BJ (cell line): ENCODE data around the gene ANO1. TPM values are rescaled to one million over a fixed set of nuclear protein-coding genes. Genes with fewer than 3 reads are reported as not detected.

ENCODE experiments used
- CTCF ChIA-PET: fragments of 350-600 bp; formaldehyde crosslinking; extraction: SDS; loops from one replicate; lab custom pipeline; 2021; ENCODE audit warnings: antibody characterized with exemption, inconsistent platforms; lab: Yijun Ruan, JAX
- POLR2A ChIA-PET: fragments of 300-600 bp; sonication (Branson Sonifier 250); formaldehyde crosslinking; extraction: SDS; loops from one replicate; lab custom pipeline; 2021; ENCODE audit warnings: antibody characterized with exemption; lab: Charles Lee
- DNase-seq: peaks from one replicate; pipeline ENCODE4 v3.0.0-alpha.2; 2011; ENCODE audit warnings: low read depth
- H3K27me3 ChIP-seq: 2 replicates; pipeline ENCODE4 v1.6.0; 2011; ENCODE audit warnings: low read length; ENCODE audit not compliant: control insufficient read depth, insufficient read depth
- H3K36me3 ChIP-seq: 2 replicates; pipeline ENCODE4 v1.5.1; 2011; ENCODE audit warnings: low read length; ENCODE audit not compliant: control insufficient read depth, insufficient read depth
- H3K4me3 ChIP-seq: 2 replicates; pipeline ENCODE4 v1.5.1; 2011; ENCODE audit warnings: low read depth, mild to moderate bottlenecking, control low read depth, low read length
- polyA plus RNA-seq: library from polyadenylated mRNA; depleted of rRNA; stranded (reverse); fragments of >200 nt; gene quantifications from 2 replicates; pipeline ENCODE4 v1.2.3, GENCODE V29; 2011
- TF ChIP-seq, protein P1 (sequence below): IDR thresholded peaks from 2 replicates; pipeline ENCODE4 v1.5.1; 2011; ENCODE audit warnings: low read depth, mild to moderate bottlenecking, control low read depth, inconsistent platforms, low read length, moderate library complexity; ENCODE audit not compliant: insufficient read depth

ANO1 gene
- polyA plus RNA-seq, 1 experiment, result 0.10 TPM

DNA sequence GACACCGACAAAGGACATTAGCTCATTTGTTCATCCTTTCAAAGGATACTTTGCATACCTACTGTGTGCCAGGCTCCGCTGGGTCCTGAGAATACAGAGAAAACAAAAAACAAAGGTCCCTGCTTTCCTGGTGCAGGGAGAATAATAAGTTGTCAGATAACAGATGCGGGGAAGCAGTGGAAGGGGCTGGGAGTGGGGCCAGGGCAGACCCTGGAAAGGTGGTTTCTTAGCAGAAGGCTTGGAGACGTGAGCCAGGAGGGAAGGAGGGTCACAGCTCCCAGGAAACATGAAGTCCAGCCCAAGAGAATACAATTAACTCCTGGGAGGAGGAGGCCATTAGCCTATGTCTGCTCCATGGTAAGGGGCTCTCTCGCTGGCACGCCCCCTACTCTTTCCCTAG is 9.8 kb upstream of the ANO1 start:
- CTCF ChIA-PET, result no interaction called here
- POLR2A ChIA-PET, result no interaction called here
- Histone ChIP-seq H3K4me3 (no peak overlapping the region), H3K27me3 (peaks cover 2% of the 10 kb centered on the region), H3K36me3 (no peaks in the 10 kb centered on the region)
- no peak for DNase-seq
- TF ChIP-seq, protein P1, sequence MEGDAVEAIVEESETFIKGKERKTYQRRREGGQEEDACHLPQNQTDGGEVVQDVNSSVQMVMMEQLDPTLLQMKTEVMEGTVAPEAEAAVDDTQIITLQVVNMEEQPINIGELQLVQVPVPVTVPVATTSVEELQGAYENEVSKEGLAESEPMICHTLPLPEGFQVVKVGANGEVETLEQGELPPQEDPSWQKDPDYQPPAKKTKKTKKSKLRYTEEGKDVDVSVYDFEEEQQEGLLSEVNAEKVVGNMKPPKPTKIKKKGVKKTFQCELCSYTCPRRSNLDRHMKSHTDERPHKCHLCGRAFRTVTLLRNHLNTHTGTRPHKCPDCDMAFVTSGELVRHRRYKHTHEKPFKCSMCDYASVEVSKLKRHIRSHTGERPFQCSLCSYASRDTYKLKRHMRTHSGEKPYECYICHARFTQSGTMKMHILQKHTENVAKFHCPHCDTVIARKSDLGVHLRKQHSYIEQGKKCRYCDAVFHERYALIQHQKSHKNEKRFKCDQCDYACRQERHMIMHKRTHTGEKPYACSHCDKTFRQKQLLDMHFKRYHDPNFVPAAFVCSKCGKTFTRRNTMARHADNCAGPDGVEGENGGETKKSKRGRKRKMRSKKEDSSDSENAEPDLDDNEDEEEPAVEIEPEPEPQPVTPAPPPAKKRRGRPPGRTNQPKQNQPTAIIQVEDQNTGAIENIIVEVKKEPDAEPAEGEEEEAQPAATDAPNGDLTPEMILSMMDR, result no peak

DNA sequence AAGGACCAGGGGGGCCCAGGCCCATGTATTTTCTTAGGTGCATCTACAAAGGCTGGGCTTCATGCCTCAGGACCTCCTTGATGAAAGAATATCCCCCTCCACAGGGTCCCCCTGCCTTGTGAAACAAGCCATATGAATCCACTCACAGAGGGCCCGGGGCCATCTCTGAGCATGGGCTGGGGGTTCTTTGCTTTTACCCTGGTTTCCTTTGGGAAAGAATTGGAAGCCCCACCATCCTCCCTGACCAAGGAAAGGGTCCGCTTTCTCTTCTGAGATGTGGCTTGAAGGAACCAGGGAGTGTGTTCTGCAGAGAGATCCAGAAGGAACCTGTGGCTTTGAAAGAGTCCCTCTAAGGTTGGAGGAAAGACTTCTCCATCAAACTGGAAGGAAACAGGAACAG is 9.2 kb upstream of the ANO1 start:
- POLR2A ChIA-PET, result no interaction called here
- H3K27me3 ChIP-seq, result peaks cover 2% of the 10 kb centered on the region
- TF ChIP-seq, protein P1, result no peak
- CTCF ChIA-PET, result interaction anchor here (0.7 kb wide), 1 partner anchor 1210 kb away, joined by 3 read pairs; no protein-coding TSS in a partner anchor
- H3K36me3 ChIP-seq, result no peaks in the 10 kb centered on the region
- H3K4me3 ChIP-seq, result no peak overlapping the region
- no peak for DNase-seq

DNA sequence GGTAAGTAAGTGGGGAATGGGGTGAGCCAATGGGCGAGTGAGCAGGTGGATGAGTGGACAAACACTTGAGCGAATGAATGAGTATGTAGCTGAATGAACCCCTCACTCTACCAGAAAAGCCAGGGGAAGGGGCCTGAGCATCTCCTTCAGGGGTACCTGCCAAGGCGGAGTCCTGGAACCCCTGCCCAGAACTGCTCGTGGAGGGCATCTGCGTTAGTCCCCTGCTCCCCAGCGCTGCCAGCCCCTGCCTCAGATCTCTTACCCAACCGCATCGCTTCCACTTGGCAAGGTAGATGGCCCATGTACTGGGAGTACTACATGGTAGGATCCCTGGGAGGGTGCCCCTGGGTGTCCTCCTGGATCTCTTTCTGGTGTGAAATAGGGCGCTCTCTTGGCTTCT is 7.4 kb upstream of the ANO1 start:
- ChIA-PET POLR2A (no interaction called here), CTCF (interaction anchor here (1.1 kb wide), 1 partner anchor 20 kb away, joined by 5 read pairs; no protein-coding TSS in a partner anchor)
- Histone ChIP-seq H3K4me3 (no peak overlapping the region), H3K27me3 (peaks cover 4% of the 10 kb centered on the region), H3K36me3 (no peaks in the 10 kb centered on the region)
- TF ChIP-seq, protein P1, result no peak
- no peak for DNase-seq

DNA sequence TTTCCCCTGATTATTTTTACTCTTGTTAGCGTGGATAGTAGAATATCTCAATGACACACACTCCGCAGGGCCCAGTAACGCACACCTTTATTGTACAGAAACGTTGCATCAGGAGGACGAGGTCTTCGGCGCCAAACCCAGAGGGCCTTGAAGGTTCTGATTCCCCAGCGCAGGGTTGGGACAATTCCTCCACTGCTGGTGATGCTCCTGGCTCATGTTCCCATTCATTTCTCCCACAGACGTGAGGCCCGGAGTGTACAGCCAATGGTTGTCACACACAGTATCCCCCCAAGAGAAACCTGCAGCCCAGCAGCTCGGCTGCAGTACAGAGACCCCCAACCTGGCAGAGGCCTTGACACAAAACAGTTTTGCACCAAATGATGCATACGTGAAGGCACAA is 6.1 kb upstream of the ANO1 start:
- no peak for DNase-seq
- H3K27me3 ChIP-seq, result peaks cover 6% of the 10 kb centered on the region; the same call in 1 of the 2 replicates
- ChIA-PET POLR2A (no interaction called here), CTCF (interaction anchor here (0.6 kb wide), 1 partner anchor 451 kb away, joined by 3 read pairs; no protein-coding TSS in a partner anchor)
- TF ChIP-seq, protein P1, result no peak
- no peak overlapping the region for H3K4me3 ChIP-seq
- no peaks in the 10 kb centered on the region for H3K36me3 ChIP-seq

DNA sequence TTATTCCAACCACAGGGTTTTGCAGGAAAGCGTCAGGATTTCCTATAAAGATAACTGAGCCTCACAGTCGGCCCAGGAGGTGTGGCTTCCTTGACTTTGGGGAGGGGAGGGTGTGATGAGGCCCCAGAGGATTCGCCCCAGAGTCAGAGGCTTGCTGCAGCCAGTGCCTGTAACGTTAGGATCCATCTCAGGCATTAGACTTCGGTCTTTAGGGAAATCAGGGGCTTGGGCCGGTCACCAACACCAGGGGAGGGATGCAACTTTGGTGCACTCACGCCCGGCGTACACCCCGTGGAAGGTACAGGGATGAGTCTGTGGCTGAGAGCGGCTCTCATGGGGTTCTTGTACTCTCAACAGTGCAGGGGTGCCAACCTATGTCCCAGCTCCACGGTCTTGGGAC is 5.7 kb upstream of the ANO1 start:
- ChIA-PET POLR2A (no interaction called here), CTCF (interaction anchor here (0.6 kb wide), 1 partner anchor 450 kb away, joined by 3 read pairs; no protein-coding TSS in a partner anchor)
- H3K4me3 ChIP-seq, result no peak overlapping the region
- TF ChIP-seq, protein P1, result no peak
- peaks cover 9% of the 10 kb centered on the region; the same call in 1 of the 2 replicates for H3K27me3 ChIP-seq
- DNase-seq, result no peak
- H3K36me3 ChIP-seq, result no peaks in the 10 kb centered on the region
